Neutrophil (primary cell): Measurements from ENCODE around the gene GRAP2.
"Not testable (repeated sequence)": the region's sequence is repeated elsewhere in the genome, so short reads cannot be mapped to it uniquely, and the experiment has no call there.

Experiments
- H3K27ac ChIP-seq: fragments of 200-600 bp; sonication (generic); 2 replicates; pipeline ENCODE4 v1.5.1; 2016; ENCODE audit warnings: mild to moderate bottlenecking, moderate library complexity
- H3K27me3 ChIP-seq: fragments of 200-600 bp; sonication (generic); 2 replicates; pipeline ENCODE4 v1.6.0; 2016; ENCODE audit warnings: mild to moderate bottlenecking
- H3K36me3 ChIP-seq: fragments of 200-600 bp; sonication (generic); 2 replicates; pipeline ENCODE4 v1.5.1; 2017
- H3K4me1 ChIP-seq, 2 experiments: fragments of 200-600 bp in 1 of 2; sonication (generic) in 1 of 2; 1 replicate in 1 of 2; 2 replicates in 1 of 2; pipeline versions ENCODE4 v1.5.1 to v1.6.1; 2013 to 2016; ENCODE audit warnings: low read depth in 1 of 2, low read length in 1 of 2, mild to moderate bottlenecking in 1 of 2, moderate library complexity in 1 of 2; ENCODE audit not compliant: control insufficient read depth in 1 of 2, insufficient read depth in 1 of 2
- H3K4me3 ChIP-seq, 2 experiments: fragments of 200-600 bp in 1 of 2; sonication (generic) in 1 of 2; 1 replicate in 1 of 2; 2 replicates in 1 of 2; pipeline ENCODE4 v1.5.1; 2013 to 2016; ENCODE audit warnings: low read depth in 1 of 2, low read length in 1 of 2, mild to moderate bottlenecking in 1 of 2, moderate library complexity in 1 of 2
- H3K9me3 ChIP-seq: fragments of 200-600 bp; sonication (generic); 2 replicates; pipeline ENCODE4 v1.5.1; 2016
- CTCF ChIP-seq: fragments of 200-600 bp; sonication (generic); IDR thresholded peaks from 2 replicates; pipeline ENCODE4 v1.5.1; 2016; ENCODE audit warnings: antibody characterized with exemption

Gene GRAP2

GRCh38 chr22:39949964-39950737 is 49.3 kb downstream of the GRAP2 start:
- Histone ChIP-seq H3K27me3 (no peaks in the 10 kb centered on the region), H3K27ac (no peak overlapping the region), H3K9me3 (no peaks in the 10 kb centered on the region), H3K4me3 (no peak overlapping the region), H3K4me1 (no peaks in the 10 kb centered on the region), H3K36me3 (no peaks in the 10 kb centered on the region)
- no peak for TF ChIP-seq CTCF

- H3K4me3 ChIP-seq, H3K36me3 ChIP-seq, H3K27me3 ChIP-seq, H3K9me3 ChIP-seq, H3K27ac ChIP-seq, H3K4me1 ChIP-seq: not testable (repeated sequence)
Measured at GRCh38 chr22:39951603-39952293, 50.9 kb downstream of the GRAP2 start.

DNA sequence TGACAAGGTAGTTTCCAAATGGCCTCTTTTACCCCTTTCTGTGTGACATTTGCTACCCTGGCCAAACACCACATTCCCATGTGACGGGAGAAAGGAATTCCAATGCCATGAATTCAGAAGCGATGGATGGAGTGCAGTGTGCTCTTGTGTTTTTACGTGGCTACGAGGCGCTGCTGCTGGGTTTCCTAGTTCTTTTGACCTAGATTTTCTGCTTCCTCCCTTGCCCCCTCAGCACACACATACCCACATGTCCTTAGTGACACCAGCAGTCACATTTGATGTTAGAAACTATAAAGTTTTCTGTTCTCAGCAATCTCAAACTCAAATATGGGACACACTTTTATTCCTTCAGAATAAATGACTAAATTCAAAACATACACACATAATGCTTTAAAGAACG is 51.5 kb downstream of the GRAP2 start:
- no peak for TF ChIP-seq CTCF
- H3K27ac ChIP-seq = no peak overlapping the region
- H3K27me3 ChIP-seq = peaks cover 10% of the 10 kb centered on the region
- H3K4me1 ChIP-seq = peaks cover 7 to 9% of the 10 kb centered on the region in 2 experiments
- no peak overlapping the region for H3K4me3 ChIP-seq
- no peaks in the 10 kb centered on the region for H3K9me3 ChIP-seq
- H3K36me3 ChIP-seq = no peaks in the 10 kb centered on the region

DNA sequence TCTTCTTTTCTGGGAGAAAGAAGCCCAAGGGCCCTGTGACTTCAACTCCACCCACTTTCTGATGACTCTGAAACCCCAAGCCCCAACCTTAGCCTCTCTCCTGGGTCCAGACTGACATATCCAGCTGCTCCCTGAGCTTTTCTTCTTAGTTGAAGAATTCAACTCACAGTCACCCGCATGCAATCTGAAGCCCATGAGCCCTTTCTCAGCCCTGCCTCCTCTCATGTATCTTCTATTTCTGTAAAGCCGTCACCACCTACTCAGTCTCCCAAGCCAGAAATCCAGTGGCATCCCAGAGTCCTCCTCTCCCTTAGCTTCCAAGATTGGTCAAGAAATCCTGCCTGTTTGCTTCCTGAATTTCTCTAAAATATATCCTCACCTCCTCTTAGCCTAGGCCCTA is 52.2 kb downstream of the GRAP2 start:
- no peaks in the 10 kb centered on the region for H3K36me3 ChIP-seq
- no peak for TF ChIP-seq CTCF
- H3K27ac ChIP-seq = no peak overlapping the region
- peaks cover 17% of the 10 kb centered on the region for H3K27me3 ChIP-seq
- H3K4me1 ChIP-seq = peaks cover 8 to 10% of the 10 kb centered on the region in 2 experiments
- H3K9me3 ChIP-seq = no peaks in the 10 kb centered on the region
- H3K4me3 ChIP-seq = no peak overlapping the region

- no peaks in the 10 kb centered on the region for H3K9me3 ChIP-seq
- no peak overlapping the region for H3K4me3 ChIP-seq
- H3K27ac ChIP-seq = no peak overlapping the region
- H3K4me1 ChIP-seq = peaks cover 10 to 14% of the 10 kb centered on the region in 2 experiments
- TF ChIP-seq CTCF = no peak
- peaks cover 32% of the 10 kb centered on the region for H3K27me3 ChIP-seq
- H3K36me3 ChIP-seq = no peaks in the 10 kb centered on the region
Measured at GRCh38 chr22:39954584-39955055, 53.7 kb downstream of the GRAP2 start.

- Histone ChIP-seq H3K27me3 (peaks cover 40% of the 10 kb centered on the region), H3K27ac (no peak overlapping the region), H3K36me3 (no peaks in the 10 kb centered on the region), H3K4me1 (peaks cover 19 to 24% of the 10 kb centered on the region in 2 experiments), H3K4me3 (no peak overlapping the region), H3K9me3 (no peaks in the 10 kb centered on the region)
- no peak for TF ChIP-seq CTCF
Measured at GRCh38 chr22:39955675-39956074, 54.8 kb downstream of the GRAP2 start.
